Heart right ventricle (tissue), 16 donors: ENCODE measurements around the gene CD300LF. TPM values are rescaled to one million over a fixed set of nuclear protein-coding genes. Genes with fewer than 3 reads are reported as not detected.

Source experiments
- ATAC-seq, 8 donors: fragments of 200-7000 bp; cut with Tn5 transposase; one replicate each; pipeline ENCODE4 v1.9.1; 2020; ENCODE audit warnings: mild to moderate bottlenecking in 8 of 8, moderate library complexity in 8 of 8, moderate number of reproducible peaks in 1 of 8
- DNase-seq, 2 donors: peaks; one replicate each; pipeline ENCODE4 v3.0.0-alpha.2; 2020
- H3K27ac ChIP-seq, 10 donors: fragments of 200-600 bp; sonication (generic) in 2 of 10; one replicate each; pipeline versions ENCODE4 v1.5.0 to v1.8.0; 2020 to 2022; ENCODE audit warnings: mild to moderate bottlenecking in 3 of 10
- H3K27me3 ChIP-seq, 7 donors: fragments of 200-600 bp; one replicate each; pipeline ENCODE4 v1.8.0; 2021 to 2022; ENCODE audit warnings: mild to moderate bottlenecking in 2 of 7
- H3K36me3 ChIP-seq, 9 donors: fragments of 200-600 bp; sonication (generic) in 1 of 9; one replicate each; pipeline versions ENCODE4 v1.5.0 to v1.8.0; 2020 to 2022; ENCODE audit warnings: mild to moderate bottlenecking in 2 of 9
- H3K4me1 ChIP-seq, 9 donors: fragments of 200-600 bp; sonication (generic) in 1 of 9; one replicate each; pipeline versions ENCODE4 v1.5.0 to v1.8.0; 2020 to 2022; ENCODE audit warnings: mild to moderate bottlenecking in 4 of 9
- H3K4me3 ChIP-seq, 10 donors: fragments of 200-600 bp; sonication (generic) in 2 of 10; one replicate each; pipeline versions ENCODE4 v1.5.0 to v1.8.0; 2020 to 2022; ENCODE audit warnings: mild to moderate bottlenecking in 7 of 10, moderate library complexity in 2 of 10
- H3K9me3 ChIP-seq, 11 donors: fragments of 200-600 bp in 10 of 11; sonication (generic) in 2 of 11; one replicate each; pipeline versions ENCODE4 v1.5.0 to v1.8.0; 2013 to 2022; ENCODE audit warnings: mild to moderate bottlenecking in 2 of 11, control low read depth in 1 of 11, moderate library complexity in 1 of 11
- CTCF ChIP-seq, 9 donors: fragments of 200-600 bp; sonication (generic) in 2 of 9; IDR thresholded peaks; one replicate each; pipeline versions ENCODE4 v1.5.0 to v1.8.0; 2021 to 2022; ENCODE audit warnings: antibody characterized with exemption in 9 of 9, mild to moderate bottlenecking in 5 of 9, moderate library complexity in 1 of 9
- WGBS, 2 donors: extraction: QIAGEN DNeasy Blood & Tissue Kit; methylation state at CpG; one replicate each; pipeline ENCODE4 v1.1.7; 2013; ENCODE audit warnings: inconsistent platforms in 1 of 2; 5-methylcytosine and 5-hydroxymethylcytosine counted together
- intact Hi-C, 10 donors: fragments of 100-400 bp; cut with DNase I; formaldehyde crosslinking; loops; one replicate each; pipeline versions ENCODE4 v1.11.1 to v1.14.2; 2022
- polyA plus RNA-seq, 2 donors: library from polyadenylated mRNA; stranded (reverse); fragments of 200-250 nt; gene quantifications; one replicate each; pipeline ENCODE4 v1.2.3, GENCODE V29; 2013
- total RNA-seq, 10 donors: library from RNA; stranded (reverse); fragmentation: NEBNext Ultra II Directional in 3 of 10; extraction: Animal tissue kit (Norgen Biotek cat#: 25700) in 3 of 10; gene quantifications; one replicate each; pipeline versions ENCODE4 v1.2.1 to v1.2.4, GENCODE V29; 2021 to 2023
- donor health status: Arrhythmogenic right ventricular cardiomyopathy.
- donor health status: ischemic (EF 13 %, LVEDD 7.1; RV severe dilation, severe dysfunction).
- donor health status: healthy with polysubstance abuse.
- donor health status: DM: no; HTN: yes; CAD: no.
- donor health status: DM: no; HTN: no; CAD: no.
- donor health status: ischemic (EF 25% LVEDD 6.9; RV normal size, moderate dysfunction).
- donor health status: ischemic (EF 25% LVEDD 5.7; RV mildly dilated, moderate dysfunction).
- donor health status: healthy.
- donor health status: DM: yes; HTN: yes; CAD: no.
- donor health status: Ischemic cardiomyopathy.
- donor health status: ischemic (EF 35%, LVEDD 5.7; RV mildly dilated, moderate dysfunction).
- donor health status: nonischemic (EF 11% LVEDD 7.7; RV severe dilation, severe dysfunction).
- donor health status: DM: yes; HTN: yes; CAD: no.
- donor health status: PGD.
- donor health status: ischemic (EF 29% LVEDD 5.4; RV normal size, mild dysfunction).
- donor health status: nonischemic (EF 23%, LVEDD 6.1; RV moderate dilation, normal function).

CD300LF gene
- total and polyA plus RNA-seq, 12 donors = 0.13 to 4.5 (median 0.34) TPM; not detected in 3

GRCh38 chr17:74757502-74757901, 44.8 kb upstream of the CD300LF start:
- H3K27me3 ChIP-seq = no peaks in the 10 kb centered on the region
- WGBS, 2 donors = 61 to 62% methylated on average over 3 of the region's 3 CpGs
- H3K9me3 ChIP-seq = no peaks in the 10 kb centered on the region
- H3K4me3 ChIP-seq = no peak overlapping the region
- peak overlapping the region in 6 of 10 donors; percentile 27 to 75 (median 50) for H3K27ac ChIP-seq
- no peak for TF ChIP-seq CTCF (IDR thresholded peaks at IDR 0.05)
- H3K4me1 ChIP-seq = peaks cover 33 to 73% (median 53%) of the 10 kb centered on the region in 9 donors
- ATAC-seq = peak in 7 of 8 donors; percentile 7 to 49 (median 32)
- intact Hi-C loops = no loop called here
- H3K36me3 ChIP-seq = peaks cover 0 to 9% (median 0%) of the 10 kb centered on the region in 9 donors
- DNase-seq = peak in 1 of 2 donors; percentile 63

GRCh38 chr17:74756891-74757290, 44.2 kb upstream of the CD300LF start:
- Histone ChIP-seq H3K27me3 (no peaks in the 10 kb centered on the region), H3K27ac (peak overlapping the region in 3 of 10 donors; percentile 31 to 70 (median 46)), H3K4me3 (no peak overlapping the region), H3K36me3 (peaks cover 0 to 9% (median 0%) of the 10 kb centered on the region in 9 donors), H3K9me3 (no peaks in the 10 kb centered on the region), H3K4me1 (peaks cover 33 to 80% (median 55%) of the 10 kb centered on the region in 9 donors)
- no peak for ATAC-seq
- 78 to 86% methylated on average over 3 of the region's 3 CpGs for whole genome bisulfite sequencing, 2 donors
- no peak for TF ChIP-seq CTCF (IDR thresholded peaks at IDR 0.05)
- no peak for DNase-seq
- intact Hi-C loops = no loop called here

GRCh38 chr17:74755533-74755932, 42.8 kb upstream of the CD300LF start:
- ATAC-seq (no peak), DNase-seq (no peak)
- TF ChIP-seq CTCF (IDR thresholded peaks at IDR 0.05) = no peak
- H3K27me3 ChIP-seq = no peaks in the 10 kb centered on the region
- intact Hi-C loops = no loop called here
- H3K36me3 ChIP-seq = peaks cover 0 to 9% (median 0%) of the 10 kb centered on the region in 9 donors
- 90 to 91% methylated on average over 8 of the region's 8 CpGs for WGBS, 2 donors
- H3K4me3 ChIP-seq = no peak overlapping the region
- H3K4me1 ChIP-seq = peaks cover 24 to 82% (median 52%) of the 10 kb centered on the region in 9 donors
- no peak overlapping the region for H3K27ac ChIP-seq
- H3K9me3 ChIP-seq = no peaks in the 10 kb centered on the region

- Histone ChIP-seq H3K9me3 (no peaks in the 10 kb centered on the region), H3K36me3 (peaks cover 0 to 9% (median 0%) of the 10 kb centered on the region in 9 donors), H3K4me3 (no peak overlapping the region), H3K27me3 (no peaks in the 10 kb centered on the region), H3K27ac (no peak overlapping the region), H3K4me1 (peaks cover 21 to 83% (median 52%) of the 10 kb centered on the region in 9 donors)
- WGBS, 2 donors = 95 to 97% methylated on average over 3 of the region's 3 CpGs
- TF ChIP-seq CTCF (IDR thresholded peaks at IDR 0.05) = no peak
- intact Hi-C loops = no loop called here
- ATAC-seq = no peak
- no peak for DNase-seq
These were observed 42.1 kb upstream of the CD300LF start for GRCh38 chr17:74754832-74755231.
